ENCODE measurements around the gene TKT.
A peak's percentile ranks its signal among the peaks of the same experiment; 100 is the strongest.
"Not testable (repeated sequence)": the region's sequence is repeated elsewhere in the genome, so short reads cannot be mapped to it uniquely, and the experiment has no call there.

TKT gene

DNA sequence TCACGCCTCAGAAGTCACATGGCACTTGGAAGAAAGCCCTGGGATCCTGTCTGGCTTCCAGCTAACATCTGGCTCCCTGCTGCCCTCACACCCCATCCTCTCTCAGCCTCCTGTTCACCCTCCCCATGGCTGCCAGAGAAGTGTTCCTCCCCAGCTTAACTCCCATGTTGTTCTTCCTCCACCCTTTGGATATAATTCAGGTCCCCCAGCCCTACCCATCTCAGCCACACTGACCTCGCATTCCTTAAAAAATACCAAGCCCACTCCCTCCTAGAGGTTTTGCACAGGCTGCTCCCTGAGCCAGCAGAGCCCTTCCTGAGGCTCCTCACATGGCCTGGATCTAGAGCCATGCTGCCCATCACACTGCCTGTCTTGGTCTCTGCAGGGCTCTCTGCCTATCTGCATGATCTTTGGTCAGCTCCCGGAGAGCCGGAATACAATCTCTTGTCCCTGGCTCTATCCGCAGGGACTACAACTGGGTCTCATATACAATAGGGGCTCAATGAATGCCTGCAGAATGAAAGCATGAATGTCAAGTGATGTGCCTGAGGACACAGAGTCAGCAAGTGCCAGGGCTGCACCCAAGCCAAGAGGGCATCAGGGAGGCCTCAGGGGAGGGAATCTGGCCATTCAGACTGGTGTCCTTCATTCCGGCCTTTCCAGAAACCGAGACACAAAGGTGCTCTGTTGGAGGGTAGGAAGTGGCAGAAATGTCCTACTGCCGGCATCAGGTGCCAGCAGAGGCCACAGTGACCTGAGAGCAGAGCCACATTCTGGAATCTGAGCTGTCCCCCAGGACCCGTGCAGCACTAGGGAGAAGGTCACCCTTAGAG, 3.8 kb upstream of the TKT start:
- DNase-seq (ENCODE audit: low read depth, low spot score) = peak; percentile 50

DNA sequence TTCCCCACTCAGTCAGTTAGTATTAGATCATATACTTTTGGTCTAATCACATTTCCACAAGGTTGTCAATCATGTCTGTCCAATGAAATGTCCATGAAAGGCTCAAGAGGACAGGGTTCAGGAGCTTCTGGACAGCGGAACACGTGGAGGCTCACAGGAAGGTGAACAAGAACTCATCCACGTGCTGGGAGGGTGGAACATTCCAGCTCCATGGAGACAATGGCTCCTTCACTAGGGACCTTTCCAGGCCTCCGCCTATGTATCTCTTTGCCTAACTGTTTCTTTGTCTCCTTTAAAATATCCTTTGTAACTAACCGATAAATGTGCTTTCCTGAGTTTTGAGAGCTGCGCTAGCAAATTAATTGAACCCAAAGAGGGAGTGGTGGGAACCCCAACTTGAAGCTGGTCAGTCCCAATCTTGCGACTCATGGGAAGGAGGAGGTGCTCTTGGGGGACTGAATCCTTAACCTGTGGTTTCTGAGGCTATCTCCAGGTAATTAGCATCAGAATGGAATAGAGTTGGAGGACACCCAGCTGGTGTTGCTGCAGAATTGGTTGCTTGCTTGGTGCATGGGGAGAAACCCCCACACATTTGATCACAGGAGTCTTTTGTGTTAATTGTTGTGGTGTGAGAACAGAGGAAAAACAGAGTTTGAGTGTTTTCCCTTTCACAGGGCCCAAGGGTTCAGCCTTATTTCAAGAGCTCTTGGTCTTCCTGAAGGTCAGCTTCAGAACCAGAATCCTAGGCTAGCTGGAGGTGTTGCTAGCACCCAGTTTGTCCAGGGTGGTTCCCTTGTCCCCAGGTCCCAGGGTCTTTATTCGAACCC, 3.0 kb upstream of the TKT start:
- peak; percentile 66 for DNase-seq (ENCODE audit: low read depth, low spot score)

DNA sequence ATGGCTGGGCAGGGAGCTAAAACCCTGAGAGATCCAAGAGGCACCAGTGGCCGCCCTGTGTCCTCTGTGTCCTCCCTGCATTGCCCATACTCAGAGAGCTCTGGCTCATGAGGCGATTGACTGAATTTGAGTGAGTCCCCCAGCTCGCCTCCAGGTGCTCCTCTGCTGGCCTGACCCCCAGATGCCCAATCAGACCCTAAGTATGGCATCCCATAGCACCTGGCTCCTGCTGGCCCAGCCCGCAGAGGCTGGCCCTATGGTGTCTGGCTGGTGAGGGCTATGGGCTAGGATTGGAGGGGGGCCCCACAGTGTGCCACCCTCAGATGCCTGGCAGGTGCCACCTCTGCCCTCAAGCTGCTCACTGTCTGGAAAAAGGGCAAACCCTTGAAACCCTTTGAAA, 1.6 kb upstream of the TKT start:
- no peak for DNase-seq (ENCODE audit: low read depth, low spot score)

DNA sequence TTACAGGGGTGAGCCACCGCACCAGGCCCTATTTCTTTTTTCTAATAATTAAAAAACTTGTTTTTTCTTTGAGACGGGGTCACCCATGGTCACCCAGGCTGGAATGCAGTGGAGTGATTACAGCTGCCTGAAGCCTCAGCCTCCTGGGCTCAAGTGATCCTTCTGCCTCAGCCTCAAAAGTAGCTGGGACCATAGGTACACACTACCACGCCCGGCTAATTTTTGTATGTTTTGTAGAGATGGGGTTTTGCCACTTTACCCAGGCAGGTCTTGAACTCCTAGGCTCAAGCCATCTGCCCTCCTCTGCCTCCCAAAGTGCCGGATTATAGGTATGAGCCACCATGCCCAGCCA, 858 bp upstream of the TKT start:
- DNase-seq (ENCODE audit: low read depth, low spot score) = no peak

DNA sequence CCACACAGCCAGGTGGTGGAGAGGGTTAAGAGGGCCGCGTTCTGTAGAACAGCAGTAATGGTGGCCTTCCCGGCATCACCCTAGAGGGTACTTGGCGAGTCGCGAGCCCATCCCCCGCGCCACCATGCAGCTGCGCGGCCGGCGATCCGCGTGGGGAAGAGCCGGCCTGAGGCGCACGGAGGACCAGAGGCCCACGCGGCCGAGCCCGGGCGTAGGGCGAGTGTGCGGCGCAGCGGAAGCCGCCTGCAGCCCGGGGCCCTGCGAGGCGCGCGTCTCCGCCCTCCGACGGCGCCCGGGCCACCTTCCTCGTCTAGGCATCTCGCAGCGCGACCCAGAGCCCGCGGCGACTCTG, 423 bp downstream of the TKT start:
- peak; percentile 60 for DNase-seq (ENCODE audit: low read depth, low spot score)

DNA sequence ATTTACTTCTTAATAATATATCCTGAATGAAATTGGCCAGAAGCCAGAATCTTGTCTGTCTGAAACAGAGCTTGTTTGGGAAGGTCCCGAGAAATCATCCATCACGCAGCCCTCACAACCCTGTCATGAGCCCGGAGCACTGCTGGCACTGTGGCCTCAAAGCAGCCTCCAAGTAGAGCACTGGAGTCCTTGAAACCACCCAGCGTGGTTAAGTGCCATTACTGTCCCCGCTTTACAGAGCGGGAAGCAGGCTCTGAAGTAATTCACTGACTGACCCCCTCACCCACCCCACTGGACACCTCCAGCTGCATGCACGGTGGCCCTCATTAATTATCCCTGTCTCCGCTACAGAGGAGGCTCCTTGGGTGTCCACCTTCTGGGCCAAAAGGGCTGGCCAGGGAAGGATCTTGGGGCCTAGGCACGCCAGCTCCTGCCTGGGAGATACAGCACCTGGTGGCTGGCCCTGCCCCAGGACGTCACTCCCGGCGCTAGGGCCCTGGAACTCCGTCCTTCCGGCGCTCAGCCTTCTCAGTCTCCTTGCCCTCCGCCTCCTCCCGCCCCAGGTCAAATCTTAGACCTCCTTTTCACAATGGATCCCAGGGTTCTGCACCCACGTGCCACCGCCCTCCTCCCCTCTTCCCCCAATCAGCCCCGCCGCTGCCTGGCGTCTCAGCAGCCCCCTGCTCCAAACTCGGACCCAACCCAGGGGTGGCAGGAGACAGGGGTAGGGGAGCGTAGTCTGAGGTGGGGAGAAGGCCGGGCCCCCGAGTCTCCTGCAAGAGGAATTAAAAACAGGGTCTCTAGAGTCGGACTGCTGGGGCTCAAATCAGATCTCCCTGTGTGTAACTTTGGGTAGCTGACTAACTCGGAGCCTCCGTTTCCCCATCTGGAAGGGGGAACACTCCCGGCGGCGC, 1.1 kb downstream of the TKT start:
- DNase-seq (ENCODE audit: low read depth, low spot score) = peak; percentile 76

DNA sequence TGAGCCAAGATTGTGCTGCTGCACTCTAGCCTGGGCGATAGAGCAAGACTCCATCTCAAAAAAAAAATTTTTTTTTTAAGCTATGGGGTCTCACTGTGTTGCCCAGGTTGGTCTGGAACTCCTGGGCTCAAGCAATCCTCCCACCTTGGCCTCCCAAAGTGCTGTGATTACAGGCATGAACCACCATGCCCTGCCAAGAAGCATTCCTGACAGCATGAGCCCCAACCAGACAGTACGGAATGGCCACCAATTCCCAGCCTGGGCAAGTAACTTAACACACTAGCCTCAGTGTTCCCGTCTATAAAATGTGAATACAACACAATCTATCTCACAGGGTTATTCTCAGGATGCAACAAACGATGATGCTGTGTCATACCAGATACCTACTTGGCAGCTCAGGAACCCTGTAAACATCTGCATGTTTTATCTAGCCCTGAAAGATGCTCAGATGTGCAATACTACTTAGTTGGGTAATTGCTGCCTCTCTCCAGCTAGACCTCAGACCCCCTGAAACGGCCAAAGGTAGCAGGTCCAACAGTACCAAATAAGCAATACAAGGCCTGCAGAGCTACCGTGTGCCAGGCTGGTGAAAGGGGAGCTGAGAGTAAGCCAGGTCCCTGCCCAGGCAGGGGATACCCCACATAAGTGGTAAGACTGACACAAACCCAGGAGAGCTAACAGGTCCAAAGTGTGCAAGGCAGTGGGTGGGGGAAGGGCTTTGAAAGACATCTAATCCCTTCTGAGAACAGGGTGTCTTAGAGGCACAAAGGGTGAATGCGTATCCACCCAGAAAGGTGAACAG, 1.9 kb downstream of the TKT start:
- DNase-seq (ENCODE audit: low read depth, low spot score) = no peak

DNA sequence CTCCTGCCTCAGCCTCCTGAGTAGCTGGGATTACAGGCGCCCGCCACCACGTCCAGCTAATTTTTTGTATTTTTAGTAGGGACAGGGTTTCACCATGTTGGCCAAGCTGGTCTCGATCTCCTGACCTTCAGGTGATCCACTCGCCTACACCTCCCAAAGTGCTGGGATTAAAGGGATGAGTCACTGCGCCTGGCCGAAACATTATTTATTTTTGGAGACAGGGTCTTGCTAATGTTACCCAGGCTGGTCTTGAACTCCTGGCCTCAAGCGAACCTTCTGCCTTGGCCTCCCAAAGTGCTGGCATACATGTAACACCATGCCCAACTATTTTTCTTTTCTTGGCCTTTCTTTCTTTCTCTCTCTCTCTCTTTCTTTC, 2.9 kb downstream of the TKT start:
- not testable (repeated sequence) for DNase-seq (ENCODE audit: low read depth, low spot score)

DNA sequence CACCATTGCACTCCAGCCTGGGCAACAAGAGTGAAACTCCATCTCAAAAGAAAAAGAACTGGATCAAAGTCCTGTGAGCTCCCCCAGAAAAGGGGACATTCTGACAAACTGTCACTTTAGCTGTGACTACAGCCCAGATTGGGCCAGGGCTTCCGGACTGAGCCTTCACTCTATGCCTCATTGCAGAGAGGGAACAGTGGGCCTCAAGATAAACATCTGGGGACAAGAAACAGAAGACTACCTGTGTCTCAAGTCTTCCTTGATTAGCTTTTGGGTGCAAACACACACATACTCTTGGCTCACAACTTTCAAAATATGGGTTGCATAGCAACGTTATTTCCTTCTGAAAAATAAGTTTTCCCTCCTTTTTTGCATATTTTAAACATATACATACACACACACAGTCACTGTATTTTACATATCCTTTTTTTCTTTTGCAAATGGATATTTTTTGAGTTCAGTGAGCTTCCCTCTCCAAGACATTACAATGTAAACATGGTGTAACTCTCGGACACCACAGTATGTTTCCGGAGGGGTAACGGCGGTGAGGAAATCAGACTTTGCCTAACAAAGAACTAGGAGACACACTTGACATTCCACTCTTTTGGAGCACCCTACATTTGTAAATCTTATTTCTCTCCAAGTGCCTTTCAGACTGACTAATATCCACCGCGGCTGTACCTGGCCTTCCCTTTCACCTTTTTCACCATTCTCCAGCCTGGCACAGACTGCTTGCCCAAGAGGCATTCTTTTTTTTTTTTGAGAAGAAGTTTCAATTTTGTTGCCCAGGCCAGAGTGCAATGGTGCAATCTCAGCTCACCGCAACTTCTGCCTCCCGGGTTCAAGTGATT, 3.5 kb downstream of the TKT start:
- no peak for DNase-seq (ENCODE audit: low read depth, low spot score)

DNA sequence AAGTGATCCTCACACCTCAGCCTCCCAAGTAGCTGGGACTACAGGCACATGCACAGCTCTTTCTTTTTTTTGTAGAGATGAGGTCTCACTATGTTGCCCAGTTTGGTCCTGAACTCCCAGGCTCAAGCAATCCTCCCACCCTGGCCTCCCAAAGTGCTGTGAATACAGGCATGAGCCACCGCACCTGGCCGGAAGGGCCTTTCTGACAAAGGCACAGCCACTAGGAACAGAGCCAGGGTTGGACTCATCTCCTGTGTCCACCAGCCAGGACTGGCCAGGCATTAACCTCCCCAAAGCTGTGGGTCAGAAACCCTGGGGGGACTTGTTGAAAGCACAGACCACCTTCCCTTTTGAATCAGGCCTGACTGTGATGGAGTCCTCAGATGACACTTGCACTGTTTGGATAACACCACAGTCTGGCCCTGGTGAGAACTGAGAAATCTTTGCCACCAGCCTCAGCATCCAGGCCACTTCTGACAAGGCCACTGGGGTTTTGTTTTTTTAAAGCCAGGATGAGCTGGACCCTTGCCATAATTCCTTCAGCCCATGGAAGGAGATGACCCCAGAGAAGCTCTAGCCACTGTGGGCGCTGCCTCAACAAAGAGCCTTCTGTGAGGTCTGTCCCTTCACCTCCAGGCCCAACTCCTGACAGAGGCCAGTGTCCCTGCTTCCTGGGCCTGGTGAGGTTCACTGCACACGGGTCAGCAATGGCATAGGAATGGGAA, 4.8 kb downstream of the TKT start:
- no peak for DNase-seq (ENCODE audit: low read depth, low spot score)

DNA sequence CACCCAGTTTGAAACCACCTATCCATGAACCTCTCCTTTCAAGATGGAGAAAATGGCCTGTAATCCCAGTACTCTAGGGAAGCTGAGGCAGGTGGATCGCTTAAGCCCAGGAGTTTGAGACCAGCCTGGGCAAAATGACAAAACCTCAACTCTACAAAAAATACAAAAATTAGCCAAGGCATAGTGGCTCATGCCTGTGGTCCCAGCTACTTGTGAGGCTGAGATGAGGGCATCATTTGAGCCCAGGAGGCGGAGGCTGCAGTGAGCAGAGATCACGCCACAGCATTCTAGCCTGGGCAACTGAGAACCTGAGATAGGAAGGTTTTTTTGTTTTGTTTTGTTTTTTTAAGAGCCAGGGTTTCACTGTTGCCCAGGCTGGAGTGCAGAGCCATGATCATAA, 5.4 kb downstream of the TKT start:
- DNase-seq (ENCODE audit: low read depth, low spot score) = peak; percentile 73

DNA sequence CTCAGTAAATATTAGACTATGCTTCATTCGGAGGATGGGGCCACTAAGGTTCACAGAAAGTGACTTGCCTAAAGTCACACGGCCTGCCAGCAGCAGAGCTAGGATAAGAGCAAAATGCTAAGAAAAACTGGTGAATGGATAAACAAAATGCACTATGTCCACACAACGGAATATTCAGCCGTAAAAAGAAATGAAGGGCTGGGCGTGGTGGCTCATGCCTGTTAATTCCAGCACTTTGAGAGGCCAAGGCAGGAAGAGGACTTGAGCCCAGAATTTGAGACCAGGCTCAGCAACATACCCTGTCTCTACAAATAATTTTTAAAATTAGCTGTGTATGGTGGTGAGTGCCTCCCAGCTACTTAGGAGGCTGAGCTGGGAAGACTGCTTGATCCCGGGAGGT, 7.7 kb downstream of the TKT start:
- no peak for DNase-seq (ENCODE audit: low read depth, low spot score)

DNA sequence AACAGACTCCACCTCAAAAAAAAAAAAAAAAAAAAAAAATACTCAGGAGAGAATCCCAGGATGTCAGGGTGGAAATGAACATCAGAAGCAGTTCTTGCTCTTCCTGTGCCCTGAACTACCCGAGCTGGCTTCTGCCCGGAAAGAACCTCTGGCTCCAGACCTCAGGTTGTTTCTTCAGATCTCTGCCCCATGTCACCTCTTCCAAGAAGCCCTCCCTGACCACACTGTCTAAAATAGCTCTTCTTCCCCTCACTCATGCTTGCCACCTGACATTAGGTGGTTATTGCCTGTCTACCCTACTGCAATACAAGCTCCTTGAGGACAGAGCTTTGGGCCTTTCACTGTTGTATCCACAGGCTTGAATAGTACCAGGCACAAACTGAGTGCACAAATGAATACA, 8.2 kb downstream of the TKT start:
- DNase-seq (ENCODE audit: low read depth, low spot score) = no peak

DNA sequence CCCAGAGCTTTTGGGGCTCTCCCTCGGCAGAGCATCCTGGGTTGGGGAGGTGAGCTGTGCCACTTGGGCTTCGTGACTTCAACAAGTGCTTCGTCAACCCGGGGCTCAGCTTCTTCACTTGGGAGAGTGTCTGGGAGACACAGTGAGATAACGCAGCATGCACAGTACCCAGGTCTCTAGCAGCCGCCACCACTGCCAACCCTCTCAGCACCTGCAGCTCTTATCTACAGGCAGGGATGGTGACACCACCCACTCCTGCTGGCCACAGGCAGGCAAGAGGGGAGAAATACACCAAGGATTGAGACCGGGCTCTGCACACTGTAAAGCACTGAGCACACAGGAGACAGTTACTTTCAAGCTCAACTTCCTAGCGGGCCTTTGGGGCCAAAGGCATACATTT, 11.6 kb downstream of the TKT start:
- no peak for DNase-seq (ENCODE audit: low read depth, low spot score)

DNA sequence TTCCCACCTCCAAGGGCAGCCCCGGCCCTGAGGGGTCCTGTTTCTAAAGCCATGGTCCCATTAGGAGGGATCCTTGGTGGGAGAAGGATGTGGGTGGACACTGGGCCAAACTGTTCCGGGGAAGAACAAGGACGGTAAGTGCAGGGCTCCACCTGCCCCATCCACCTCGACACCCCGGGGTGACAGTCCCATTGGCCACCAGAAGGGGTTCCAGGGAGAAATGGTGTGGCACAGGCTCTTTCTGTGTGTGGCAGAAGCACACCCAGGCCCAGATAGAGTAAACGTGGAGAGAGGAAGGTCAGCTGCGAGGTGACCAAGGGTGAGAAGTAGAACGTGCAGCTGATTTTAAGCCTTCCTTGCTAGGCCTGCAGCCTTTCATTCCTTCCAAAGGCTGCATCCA, 12.0 kb downstream of the TKT start:
- DNase-seq (ENCODE audit: low read depth, low spot score) = no peak

DNA sequence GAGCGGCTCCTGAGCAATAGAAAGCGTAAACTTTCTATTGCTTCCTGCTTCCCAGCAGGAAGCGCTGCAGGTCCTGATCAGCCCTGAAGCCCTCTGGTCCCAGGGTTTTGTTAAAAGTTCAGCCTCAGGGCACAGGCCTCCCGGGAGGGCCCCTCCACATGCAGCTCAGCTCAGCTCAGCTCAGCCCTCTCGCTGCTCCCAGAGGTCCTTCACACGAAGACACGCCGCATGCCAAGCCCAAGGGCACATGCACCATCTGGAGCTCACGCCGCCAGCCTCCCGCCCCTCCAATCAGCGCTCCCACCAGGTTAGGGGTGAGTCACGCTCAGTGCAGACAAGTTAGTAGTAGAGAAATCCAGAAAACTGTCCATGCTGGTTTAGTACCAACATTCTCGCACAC, 12.7 kb downstream of the TKT start:
- DNase-seq (ENCODE audit: low read depth, low spot score) = peak; percentile 60

DNA sequence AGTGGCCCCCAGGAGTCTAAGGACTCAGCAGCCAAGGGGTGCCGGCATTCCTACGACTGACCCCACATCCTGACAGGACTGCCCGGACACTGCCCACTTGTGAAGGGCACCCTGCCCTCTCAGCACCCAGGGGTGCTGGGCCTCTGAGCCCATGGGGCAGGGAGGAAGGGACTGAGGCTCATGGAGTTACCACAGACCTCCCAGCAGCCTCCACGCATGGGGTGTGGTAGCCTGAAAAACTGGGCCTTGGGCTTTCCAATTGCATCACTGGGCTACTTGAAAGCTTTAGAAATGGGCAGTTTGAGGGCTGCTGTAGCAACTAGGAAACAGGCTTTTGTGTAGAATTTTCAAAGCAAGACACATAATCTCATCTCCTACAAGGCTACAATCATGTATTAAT, 13.2 kb downstream of the TKT start:
- no peak for DNase-seq (ENCODE audit: low read depth, low spot score)

DNA sequence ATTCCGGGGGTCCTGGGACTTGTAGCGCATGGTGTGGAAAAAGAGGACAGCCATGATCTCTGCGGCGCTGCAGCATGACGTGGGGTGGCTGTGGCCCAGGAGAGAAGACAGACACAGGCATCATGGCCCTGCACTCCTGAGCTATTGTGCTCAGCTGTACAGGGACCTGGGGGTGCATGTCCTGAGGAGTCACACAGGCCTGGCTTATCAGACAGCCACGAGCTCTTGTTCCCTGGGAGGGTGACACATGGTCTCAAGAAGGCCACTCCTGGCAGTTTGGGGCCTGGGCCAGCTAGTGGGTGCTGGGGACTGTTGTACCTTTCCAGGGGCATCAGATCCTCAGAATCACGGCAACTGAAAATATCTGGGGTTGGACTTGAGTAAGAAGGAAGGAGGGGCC, 13.7 kb downstream of the TKT start:
- DNase-seq (ENCODE audit: low read depth, low spot score) = no peak

DNA sequence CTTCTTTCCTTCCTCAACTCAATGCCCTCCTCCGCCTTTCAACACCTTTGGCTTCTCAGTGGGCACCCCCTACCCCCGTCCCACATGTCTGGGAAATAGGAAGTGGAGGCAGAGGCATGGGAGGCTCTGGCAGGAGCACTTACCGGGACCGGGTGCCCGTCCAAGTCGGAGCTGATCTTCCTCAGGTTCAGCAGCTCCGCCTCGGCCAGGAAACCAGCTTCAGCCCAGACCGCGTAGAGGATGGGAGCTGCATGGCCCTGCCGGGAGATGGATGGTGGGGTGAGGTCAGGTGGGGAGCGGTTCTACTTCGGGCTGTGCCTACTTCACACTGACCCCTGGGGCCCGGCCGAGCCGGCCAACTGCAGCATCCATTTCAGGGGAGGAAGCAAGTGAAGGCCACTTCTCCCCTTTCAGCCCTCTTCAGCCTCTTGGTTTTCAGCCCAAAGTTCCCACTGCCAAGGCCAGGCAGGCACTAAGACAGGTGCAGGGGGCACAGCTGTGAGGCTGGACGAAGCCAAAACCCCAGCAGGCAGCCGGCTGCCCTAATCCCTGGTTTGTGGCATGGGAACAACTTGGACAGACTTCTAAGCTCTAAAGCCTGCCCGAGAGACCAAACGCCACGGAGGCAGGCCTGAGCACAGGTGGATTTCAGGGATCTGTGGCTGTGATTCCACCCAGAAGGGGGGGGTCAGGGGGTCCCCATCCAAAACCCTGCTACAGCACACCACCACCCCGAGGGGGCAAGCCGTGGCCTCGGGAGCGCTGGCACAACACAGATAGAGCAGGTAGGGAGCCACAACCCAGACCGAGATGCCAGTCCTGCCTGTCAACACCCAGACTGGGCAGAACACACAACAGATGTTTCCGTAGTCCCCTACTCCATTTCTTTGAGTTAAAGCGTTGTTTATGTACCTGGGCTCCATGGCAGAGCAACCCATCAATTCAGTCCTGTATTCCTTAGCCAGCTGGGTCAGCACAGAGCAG, 14.5 kb downstream of the TKT start:
- no peak for DNase-seq (ENCODE audit: low read depth, low spot score)
